Measurements from ENCODE around the gene ADAMTS2. TPM values are rescaled to one million over a fixed set of nuclear protein-coding genes. Genes with fewer than 3 reads are reported as not detected.

The ADAMTS2 gene
- total RNA-seq, 3 donors from 2014 or later (not counting 1 experiment from before 2014, with no cell fraction given), result 0.28 TPM; not detected in 2

- no peak for TF ChIP-seq CTCF (IDR thresholded peaks at IDR 0.05)
- Mint-ChIP-seq H3K9me3 (no peaks in the 10 kb centered on the region), H3K36me3 (no peaks in the 10 kb centered on the region), H3K27me3 (ENCODE audit: low read depth in 2 of 2) (no peaks in the 10 kb centered on the region), H3K27ac (no peak overlapping the region), H3K4me3 (no peak overlapping the region), H3K4me1 (no peaks in the 10 kb centered on the region)
- no peak overlapping the region for H3K27ac ChIP-seq (ENCODE audit: low read length)
- H3K4me3 ChIP-seq (ENCODE audit: low read length), result no peak overlapping the region
- intact Hi-C loops (cut with micrococcal nuclease), result no loop called here
- DNase-seq, result no peak
- ATAC-seq, result no peak
- no peaks in the 10 kb centered on the region for H3K4me1 ChIP-seq (ENCODE audit: control insufficient read depth, insufficient read depth, low read length)
- 76% methylated on average over 10 of the region's 11 CpGs for WGBS (ENCODE audit: insufficient coverage)
- H3K27me3 ChIP-seq (ENCODE audit: control insufficient read depth, insufficient read depth, low read length), result no peaks in the 10 kb centered on the region
- H3K36me3 ChIP-seq (ENCODE audit: control insufficient read depth, insufficient read depth, low read length), result no peaks in the 10 kb centered on the region
- no peaks in the 10 kb centered on the region for H3K9me3 ChIP-seq (ENCODE audit: control insufficient read depth, insufficient read depth, low read length)
These were observed 11.0 kb upstream of the ADAMTS2 start for GRCh38 chr5:179355976-179356974.

- intact Hi-C loops (cut with micrococcal nuclease), result no loop called here
- Mint-ChIP-seq H3K9me3 (no peaks in the 10 kb centered on the region), H3K4me1 (no peaks in the 10 kb centered on the region), H3K4me3 (no peak overlapping the region), H3K27ac (no peak overlapping the region), H3K36me3 (no peaks in the 10 kb centered on the region), H3K27me3 (ENCODE audit: low read depth in 2 of 2) (peaks cover 0 to under 1% of the 10 kb centered on the region in 2 donors)
- Histone ChIP-seq H3K4me1 (ENCODE audit: control insufficient read depth, insufficient read depth, low read length) (no peaks in the 10 kb centered on the region), H3K9me3 (ENCODE audit: control insufficient read depth, insufficient read depth, low read length) (no peaks in the 10 kb centered on the region), H3K27me3 (ENCODE audit: control insufficient read depth, insufficient read depth, low read length) (no peaks in the 10 kb centered on the region), H3K36me3 (ENCODE audit: control insufficient read depth, insufficient read depth, low read length) (no peaks in the 10 kb centered on the region), H3K27ac (ENCODE audit: low read length) (no peak overlapping the region), H3K4me3 (ENCODE audit: low read length) (no peak overlapping the region)
- no peak for TF ChIP-seq CTCF (IDR thresholded peaks at IDR 0.05)
- no peak for DNase-seq
- ATAC-seq, result no peak
- WGBS (ENCODE audit: insufficient coverage), result 85% methylated on average over 23 of the region's 23 CpGs
These were observed 9.1 kb upstream of the ADAMTS2 start for GRCh38 chr5:179354305-179354882.

GRCh38 chr5:179348843-179349242 lies 3.6 kb upstream of the ADAMTS2 start:
- DNase-seq, result no peak
- H3K27ac ChIP-seq (ENCODE audit: low read length), result no peak overlapping the region
- no peaks in the 10 kb centered on the region for H3K36me3 Mint-ChIP-seq
- intact Hi-C loops (cut with micrococcal nuclease), result no loop called here
- no peaks in the 10 kb centered on the region for H3K9me3 Mint-ChIP-seq
- peaks cover 0 to 5% of the 10 kb centered on the region in 2 donors for H3K4me1 Mint-ChIP-seq
- no peaks in the 10 kb centered on the region for H3K36me3 ChIP-seq (ENCODE audit: control insufficient read depth, insufficient read depth, low read length)
- WGBS (ENCODE audit: insufficient coverage), result 57% methylated on average over 10 of the region's 10 CpGs
- H3K27me3 ChIP-seq (ENCODE audit: control insufficient read depth, insufficient read depth, low read length), result peaks cover 6% of the 10 kb centered on the region
- ATAC-seq, result no peak
- no peaks in the 10 kb centered on the region for H3K9me3 ChIP-seq (ENCODE audit: control insufficient read depth, insufficient read depth, low read length)
- no peak for TF ChIP-seq CTCF (IDR thresholded peaks at IDR 0.05)
- H3K4me3 ChIP-seq (ENCODE audit: low read length), result no peak overlapping the region
- no peak overlapping the region for H3K4me3 Mint-ChIP-seq
- H3K4me1 ChIP-seq (ENCODE audit: control insufficient read depth, insufficient read depth, low read length), result no peaks in the 10 kb centered on the region
- H3K27ac Mint-ChIP-seq, result no peak overlapping the region
- H3K27me3 Mint-ChIP-seq (ENCODE audit: low read depth in 2 of 2), result peaks cover 25 to 34% of the 10 kb centered on the region in 2 donors

Data from natural killer cell (primary cell).